RWPE1 (cell line): ENCODE measurements around the gene COL28A1.

Experiments used
- CTCF ChIA-PET: fragments of 350-600 bp; sonication (Branson Sonifier 250); formaldehyde crosslinking; extraction: SDS; loops from one replicate; lab custom pipeline; 2021; lab: Yijun Ruan, JAX
- POLR2A ChIA-PET: fragments of 400-600 bp; formaldehyde crosslinking; extraction: SDS; loops from one replicate; lab custom pipeline; 2020; ENCODE audit warnings: antibody characterized with exemption; ENCODE audit not compliant: low non-redundant PET; lab: Yijun Ruan, JAX
- DNase-seq: peaks from one replicate; pipeline ENCODE4 v3.0.0; 2012; ENCODE audit warnings: low spot score
- H3K27ac ChIP-seq: fragments of 450-650 bp; 2 replicates; pipeline ENCODE4 v1.5.1; 2017
- CTCF ChIP-seq: fragments of 450-650 bp; conservative IDR thresholded peaks from 2 replicates; pipeline ENCODE4 v1.5.1; 2017; ENCODE audit warnings: low read depth, mild to moderate bottlenecking

Gene COL28A1

GRCh38 chr7:7452652-7453051 is 83.0 kb downstream of the COL28A1 start:
- no peak overlapping the region for H3K27ac ChIP-seq
- ChIA-PET POLR2A (no interaction called here), CTCF (interaction anchor here (1.4 kb wide), 1 partner anchor 10 kb away, joined by 4 read pairs; no protein-coding TSS in a partner anchor)
- TF ChIP-seq CTCF: no peak
- DNase-seq: no peak

GRCh38 chr7:7452119-7452518 is 83.6 kb downstream of the COL28A1 start:
- no peak for TF ChIP-seq CTCF
- ChIA-PET POLR2A (no interaction called here), CTCF (interaction anchor here (1.4 kb wide), 1 partner anchor 11 kb away, joined by 4 read pairs; no protein-coding TSS in a partner anchor)
- H3K27ac ChIP-seq: no peak overlapping the region
- no peak for DNase-seq

- ChIA-PET POLR2A (no interaction called here), CTCF (no interaction called here)
- no peak for DNase-seq
- no peak overlapping the region for H3K27ac ChIP-seq
- no peak for TF ChIP-seq CTCF
Measured at GRCh38 chr7:7449055-7449454, 86.6 kb downstream of the COL28A1 start.

GRCh38 chr7:7446616-7447015 is 89.1 kb downstream of the COL28A1 start:
- POLR2A ChIA-PET: no interaction called here
- H3K27ac ChIP-seq: no peak overlapping the region
- TF ChIP-seq CTCF: no peak
- CTCF ChIA-PET: no interaction called here
- DNase-seq: peak; percentile 77

- no peak overlapping the region for H3K27ac ChIP-seq
- CTCF ChIA-PET: interaction anchor here (0.6 to 0.7 kb wide), 2 partner anchors 53 to 197 kb away, joined by 3 to 4 read pairs; no protein-coding TSS in a partner anchor
- POLR2A ChIA-PET: no interaction called here
- no peak for TF ChIP-seq CTCF
- DNase-seq: no peak
Measured at GRCh38 chr7:7443806-7444350, 91.8 kb downstream of the COL28A1 start.

GRCh38 chr7:7439564-7439963 is 96.1 kb downstream of the COL28A1 start:
- POLR2A ChIA-PET: no interaction called here
- CTCF ChIA-PET: interaction anchor here (0.6 to 1.0 kb wide), 2 partner anchors 14 to 126 kb away, joined by 3 read pairs; no protein-coding TSS in a partner anchor
- H3K27ac ChIP-seq: no peak overlapping the region
- TF ChIP-seq CTCF: no peak
- no peak for DNase-seq
